GM19452 (cell line): ENCODE data around the gene CAPN13.

Experiments
- ATAC-seq: cut with Tn5 transposase; IDR thresholded peaks from one replicate; pipeline ENCODE4 v1.9.1; 2021; ENCODE audit not compliant: unreplicated experiment

The CAPN13 gene

DNA sequence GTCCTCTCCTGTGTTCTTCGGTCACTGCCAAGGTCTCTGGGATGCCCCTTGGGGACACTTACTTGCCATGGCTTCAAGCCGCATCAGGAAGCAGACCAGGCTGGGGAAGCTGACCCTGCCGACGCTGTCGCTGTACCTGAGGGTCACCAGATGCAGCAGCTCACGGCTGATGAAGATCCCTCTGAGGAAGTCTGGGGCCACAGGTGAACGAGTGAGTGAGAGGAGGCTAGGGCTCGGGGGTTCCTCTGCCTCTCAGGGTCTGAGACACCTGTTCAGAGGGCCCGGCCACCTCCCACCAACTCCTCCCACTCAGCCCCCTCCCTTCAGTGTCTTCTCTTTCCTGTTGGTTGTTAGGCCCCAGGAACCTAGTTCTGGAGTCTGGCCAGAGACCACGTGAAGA lies 74.9 kb downstream of the CAPN13 start:
- ATAC-seq = no peak

DNA sequence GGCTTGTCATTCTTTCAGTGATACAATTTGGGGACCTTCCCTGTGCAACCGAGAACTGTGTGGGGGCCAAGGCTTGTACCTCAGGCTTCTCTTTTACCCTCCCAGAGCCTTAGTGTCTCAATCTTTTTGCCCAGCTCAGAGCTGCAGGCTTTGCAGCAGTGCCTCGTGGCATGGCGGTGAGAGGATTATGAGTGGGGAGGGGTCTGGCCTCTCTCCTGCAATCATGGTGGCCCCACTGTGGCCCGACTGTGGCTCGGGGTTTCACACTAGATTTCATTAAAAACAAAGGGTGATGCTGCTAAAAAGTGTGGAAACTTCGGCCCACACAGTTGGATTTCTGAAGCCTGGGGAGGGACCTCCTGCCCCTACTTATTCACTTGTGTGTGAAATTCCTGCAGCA lies 75.5 kb downstream of the CAPN13 start:
- ATAC-seq = no peak

DNA sequence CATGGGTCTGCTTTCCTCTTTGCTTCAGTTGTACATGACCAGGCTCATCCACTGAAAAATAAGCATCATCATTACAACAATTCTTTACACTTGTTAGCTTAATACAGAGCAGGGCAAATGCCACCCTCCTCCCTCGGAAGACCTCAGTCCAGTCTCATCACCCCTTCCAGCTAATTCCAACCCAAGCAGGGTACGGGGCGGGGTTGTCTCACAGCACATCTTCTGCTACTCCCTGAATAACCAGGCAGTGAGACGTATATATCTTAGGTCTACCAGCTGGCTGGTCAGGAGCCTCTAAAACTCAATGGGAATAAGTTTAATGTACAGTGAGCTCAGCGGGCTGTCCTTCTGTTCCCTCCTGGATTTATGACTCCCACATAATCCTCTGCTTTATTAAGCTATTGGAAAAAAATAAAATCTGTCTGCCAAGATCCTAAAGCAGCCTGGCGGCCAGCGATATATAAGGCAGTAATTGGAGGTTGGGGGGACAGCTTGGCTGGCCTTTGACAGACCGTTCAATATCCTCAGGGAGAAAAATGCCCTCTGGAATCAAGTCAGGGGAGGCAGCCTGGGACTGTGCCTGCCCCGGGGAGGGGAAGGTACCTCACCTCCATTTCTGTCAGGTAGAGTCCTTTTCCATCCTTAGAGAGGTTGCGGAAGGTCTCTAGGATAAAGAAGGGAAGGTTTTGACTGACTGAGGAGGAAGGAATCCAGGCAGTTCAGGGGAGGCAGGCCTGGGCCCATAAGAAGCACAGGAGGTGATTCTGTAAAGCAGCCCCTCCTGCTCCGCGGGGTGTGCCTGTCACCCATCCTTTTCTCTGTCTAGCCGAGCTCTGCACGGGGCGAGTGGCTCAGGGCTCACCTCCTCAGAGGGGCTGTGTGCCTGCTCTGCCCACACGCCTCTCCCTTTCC lies 76.3 kb downstream of the CAPN13 start:
- ATAC-seq = no peak

- no peak for ATAC-seq
Measured at GRCh38 chr2:30729031-30729430, 78.2 kb downstream of the CAPN13 start.

DNA sequence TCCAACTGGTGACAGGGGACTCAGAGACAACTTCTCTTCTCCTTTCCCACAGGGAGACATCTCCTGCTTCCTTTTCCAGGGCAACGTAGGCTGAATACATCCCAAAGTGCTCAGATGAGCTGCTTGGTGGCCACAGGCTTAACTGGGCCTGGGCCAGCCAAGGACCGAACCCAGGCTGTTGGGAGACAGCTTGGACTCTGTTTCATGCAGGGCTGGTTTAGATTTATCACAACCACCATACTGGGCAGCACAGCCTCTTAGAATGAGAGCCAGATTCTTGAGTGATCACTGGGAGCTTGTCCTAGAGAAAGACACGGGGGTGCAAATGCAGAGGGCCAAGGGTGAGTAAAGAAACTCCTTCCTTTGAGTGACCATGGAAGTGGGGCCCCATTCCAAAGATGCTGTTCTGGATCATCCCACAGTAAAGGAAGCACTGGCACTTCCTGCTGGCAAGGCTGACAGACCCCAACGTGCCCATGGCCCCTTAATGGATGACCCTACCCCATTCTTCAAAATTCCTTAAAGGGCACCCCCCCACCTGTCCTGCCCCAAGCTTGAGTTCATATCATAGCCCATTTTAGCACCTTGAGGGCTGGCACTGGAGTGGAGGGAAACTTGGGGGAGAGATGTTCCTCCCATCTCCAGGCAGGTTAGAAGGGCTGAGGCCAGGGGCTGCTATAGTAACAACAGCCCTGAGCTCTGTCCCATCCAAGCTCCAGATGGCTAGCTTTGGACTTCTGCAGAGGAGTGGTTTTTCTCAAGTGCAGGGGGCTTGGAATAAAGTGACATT lies 84.1 kb downstream of the CAPN13 start:
- no peak for ATAC-seq

GRCh38 chr2:30721668-30722647 lies 85.3 kb downstream of the CAPN13 start:
- no peak for ATAC-seq

DNA sequence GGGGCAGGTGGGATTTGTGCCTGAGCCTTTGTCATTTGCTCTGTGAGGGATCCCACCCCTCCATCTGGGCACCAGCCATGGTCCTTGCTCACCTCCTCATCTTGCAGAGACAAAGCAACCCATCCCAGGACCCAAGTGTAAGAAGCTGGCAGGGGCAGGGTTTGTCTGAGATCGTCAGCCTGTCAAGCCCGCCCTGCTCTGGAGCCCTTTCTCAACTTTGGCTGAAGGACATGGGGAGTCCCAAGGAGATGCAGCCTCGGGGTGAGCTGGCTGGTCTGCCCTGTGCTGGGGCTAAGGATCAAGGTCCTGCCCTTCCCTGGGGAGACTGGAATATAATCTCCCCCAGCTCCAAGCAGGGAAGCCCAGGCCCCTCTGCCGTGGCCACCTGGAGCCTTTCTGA lies 86.0 kb downstream of the CAPN13 start:
- no peak for ATAC-seq

DNA sequence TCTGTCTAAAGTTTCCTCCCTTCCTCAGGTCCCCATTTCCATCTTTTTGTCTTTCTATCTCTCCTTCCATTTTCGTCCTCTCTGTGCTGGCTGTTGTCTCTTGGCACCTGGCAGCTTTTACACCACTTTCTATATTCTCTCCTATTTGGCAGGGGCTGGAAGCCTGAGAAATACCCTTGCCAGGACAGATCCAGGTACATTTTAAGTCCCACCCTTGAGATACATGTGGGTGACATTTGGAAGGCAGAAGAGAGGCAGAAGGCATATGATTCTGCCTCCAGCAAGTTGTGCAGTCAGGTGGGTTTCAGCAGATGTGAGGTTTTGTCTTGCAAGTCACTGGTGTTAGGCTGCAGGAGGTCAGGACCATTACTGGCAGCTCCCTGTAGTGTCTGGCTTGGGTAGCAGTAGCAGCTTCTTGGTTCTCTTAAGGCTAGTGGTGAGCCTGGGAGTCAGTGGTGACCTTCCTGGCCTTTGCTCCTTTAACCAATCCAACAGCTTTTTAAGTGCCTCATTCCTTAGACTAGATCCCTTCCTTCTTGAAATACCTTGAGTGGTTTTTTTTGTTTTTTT lies 90.1 kb downstream of the CAPN13 start:
- no peak for ATAC-seq

DNA sequence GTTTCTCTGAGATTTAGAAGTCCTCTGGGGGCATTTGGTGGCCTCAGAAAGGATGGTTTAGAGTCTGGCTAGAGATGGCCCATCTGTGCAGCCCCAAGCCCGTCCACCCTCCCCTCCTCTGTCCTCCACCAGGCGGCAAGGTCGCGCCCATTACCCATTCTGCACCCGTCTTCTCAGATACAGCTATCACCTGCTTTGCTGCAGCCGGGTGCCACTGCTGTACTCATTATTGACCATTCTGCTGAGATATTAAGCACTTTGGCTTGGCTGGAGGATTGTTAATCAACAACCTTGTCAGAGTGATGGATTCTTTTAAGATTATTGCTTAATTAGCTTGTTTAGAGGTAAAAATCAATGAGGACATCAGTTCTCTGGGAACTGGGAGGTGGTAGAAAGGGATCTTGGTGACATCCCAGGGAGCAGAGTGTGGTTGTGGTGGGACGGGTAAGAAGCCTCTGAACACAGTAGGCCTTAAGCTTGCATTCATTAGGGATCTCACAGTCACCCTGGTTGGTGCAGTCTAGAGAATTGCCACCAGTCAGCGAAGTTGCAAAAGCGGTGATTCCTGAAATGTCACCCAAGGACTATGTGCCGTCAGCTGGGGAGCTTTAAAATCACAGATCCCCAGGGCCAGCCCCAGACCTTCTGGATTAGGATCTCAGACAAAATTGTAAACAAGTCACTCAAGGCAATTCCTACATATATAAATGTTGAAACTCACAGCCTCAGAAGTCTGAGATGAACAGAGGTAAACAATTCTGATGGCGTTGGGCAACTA lies 90.9 kb downstream of the CAPN13 start:
- ATAC-seq = no peak

DNA sequence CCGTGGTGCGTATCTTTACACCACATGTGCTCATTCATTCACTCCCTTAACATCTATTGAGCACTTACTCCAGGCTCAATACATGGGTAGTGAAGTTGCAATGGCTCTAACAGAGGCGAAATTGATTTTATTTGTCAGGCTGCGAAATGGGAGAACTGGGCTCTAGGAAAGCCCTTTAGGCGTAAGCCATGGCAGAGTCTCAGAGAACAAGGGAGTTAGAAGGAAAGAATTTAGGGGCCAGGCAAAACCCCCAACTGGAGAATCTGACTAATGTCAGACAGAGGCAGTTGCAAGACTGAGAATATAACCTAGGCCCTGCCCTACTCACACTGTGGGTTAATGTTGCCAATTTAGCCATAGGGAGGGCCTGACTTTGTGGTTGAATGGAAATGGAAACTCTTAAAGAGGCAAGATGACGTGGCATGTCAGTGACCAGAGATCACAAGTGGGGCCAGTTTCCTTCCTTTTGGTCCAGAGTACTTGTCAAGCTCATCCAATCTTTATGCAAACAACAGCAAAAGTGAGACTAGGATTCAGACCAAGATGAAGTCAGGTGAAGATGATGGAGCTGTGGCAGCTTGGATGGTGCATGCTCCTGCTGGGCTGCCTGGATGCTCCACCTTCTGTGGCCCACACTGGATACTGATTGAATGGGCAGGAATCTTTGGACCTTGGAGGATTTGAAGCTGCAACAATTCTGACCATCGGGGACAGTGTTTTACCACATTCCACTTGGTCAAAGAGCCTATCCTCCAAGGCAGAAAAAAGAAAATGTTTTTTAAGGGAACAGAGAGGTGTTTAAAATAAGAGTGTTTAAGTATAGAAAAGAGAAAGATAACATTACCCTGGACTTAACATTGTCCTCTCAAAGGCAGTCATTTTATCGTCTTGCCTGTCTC lies 92.2 kb downstream of the CAPN13 start:
- ATAC-seq = no peak

- ATAC-seq = no peak
Measured at GRCh38 chr2:30713698-30714097, 93.5 kb downstream of the CAPN13 start.

DNA sequence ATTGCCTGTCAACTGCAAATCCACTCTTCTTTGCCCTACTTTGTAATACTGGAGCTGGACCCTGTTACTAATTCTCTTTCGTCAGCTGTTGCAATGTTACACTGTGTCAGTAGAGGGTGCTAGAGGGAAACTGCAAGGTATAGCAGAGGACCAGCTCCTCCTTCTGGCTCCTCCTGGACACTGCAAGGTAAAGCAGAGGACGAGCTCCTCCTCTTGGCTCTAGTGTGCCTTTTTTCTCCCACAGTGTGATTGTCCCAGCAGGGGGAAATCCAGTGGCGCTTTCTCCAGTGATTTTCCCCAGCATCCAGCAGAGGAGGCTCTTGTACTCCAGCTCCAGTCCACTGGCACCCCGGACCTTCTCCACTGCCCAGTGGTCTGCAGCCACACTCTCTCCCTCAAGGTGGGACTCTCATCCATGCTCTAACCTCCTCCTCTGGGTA lies 95.6 kb downstream of the CAPN13 start:
- ATAC-seq = peak; percentile 68

DNA sequence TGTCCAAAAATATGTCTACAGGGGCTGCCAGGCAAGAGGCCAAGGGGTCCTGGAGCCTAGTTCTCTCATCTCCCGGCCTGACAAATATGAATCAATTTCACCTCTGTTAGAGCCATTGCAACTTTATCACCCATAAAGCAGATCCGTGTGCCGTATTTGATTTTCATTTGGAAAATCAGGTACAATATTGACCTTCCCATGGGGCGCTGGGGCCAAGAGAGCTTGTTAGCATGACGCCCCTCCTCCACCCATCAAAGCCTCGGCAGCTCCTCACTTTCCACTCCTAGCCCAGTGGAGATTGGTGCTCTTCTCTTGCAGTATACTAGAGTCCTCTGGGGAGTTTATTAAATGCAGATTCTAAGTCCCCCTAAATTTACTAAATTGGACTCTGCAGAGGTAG lies 96.8 kb downstream of the CAPN13 start:
- ATAC-seq = no peak

DNA sequence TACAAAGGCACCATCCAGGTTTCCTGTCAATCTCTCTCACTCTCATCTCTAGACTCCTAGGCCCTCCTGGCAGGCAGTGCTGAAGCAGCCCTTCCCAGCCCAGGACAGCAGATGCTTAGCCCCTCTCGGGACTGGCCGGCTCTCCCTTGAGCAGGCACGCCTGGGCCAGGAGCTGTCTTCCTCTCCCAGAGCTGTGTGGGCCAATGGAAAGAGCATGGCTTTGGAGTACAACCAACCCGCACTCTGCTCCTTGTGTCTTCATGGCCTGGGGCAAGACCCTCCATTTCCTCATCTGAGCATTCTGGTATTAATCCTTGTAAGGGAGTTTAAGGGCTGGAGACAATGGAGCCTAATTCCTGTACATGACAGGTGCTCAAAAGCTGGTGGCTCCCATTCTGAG lies 97.2 kb downstream of the CAPN13 start:
- ATAC-seq = no peak

GRCh38 chr2:30709516-30709915 lies 97.7 kb downstream of the CAPN13 start:
- no peak for ATAC-seq

GRCh38 chr2:30708491-30709290 lies 98.6 kb downstream of the CAPN13 start:
- no peak for ATAC-seq

- no peak for ATAC-seq
Measured at GRCh38 chr2:30707304-30707903, 99.8 kb downstream of the CAPN13 start.
